PC-9 (cell line): Measurements from ENCODE around the gene CSF3R.

Source experiments
- CTCF ChIP-seq: fragments of 200-600 bp; sonication (generic); conservative IDR thresholded peaks from 2 replicates; pipeline ENCODE4 v1.6.1; 2017; ENCODE audit warnings: mixed run types, antibody characterized with exemption, mild to moderate bottlenecking, moderate library complexity
- EZH2 ChIP-seq: fragments of 200-600 bp; sonication (generic); IDR thresholded peaks from 2 replicates; pipeline ENCODE4 v1.8.0; 2017; ENCODE audit warnings: antibody characterized with exemption, low read depth

DNA sequence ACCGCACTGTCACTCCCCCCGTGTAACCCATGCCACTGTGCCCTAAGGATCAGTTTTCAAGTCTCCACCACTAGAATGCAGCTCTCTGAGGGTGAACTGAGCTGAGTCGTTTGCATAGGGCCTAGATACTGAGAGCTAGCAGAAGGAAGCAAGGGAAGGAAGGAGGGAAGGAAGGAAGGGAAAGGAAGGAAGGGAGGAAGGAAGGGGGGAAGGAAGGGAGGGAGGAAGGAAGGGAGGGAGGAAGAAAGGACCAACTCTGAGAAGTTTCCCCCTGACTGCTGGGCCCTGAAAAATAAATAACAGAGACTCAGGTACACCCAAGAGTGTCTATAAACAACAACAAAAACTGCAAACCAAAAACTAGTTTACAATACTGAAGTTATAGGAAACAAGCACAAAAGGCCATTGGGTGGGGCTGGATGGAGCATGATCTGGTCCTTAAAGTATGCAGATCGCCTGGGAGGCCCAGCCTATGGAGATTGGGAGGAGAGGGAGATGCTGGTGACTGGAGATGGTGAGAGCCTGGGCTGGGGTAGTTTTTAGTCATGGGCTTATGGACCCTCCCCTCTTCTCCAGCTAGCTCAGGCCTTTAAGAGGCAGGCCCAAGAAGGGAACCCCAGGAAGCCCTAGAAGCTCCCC lies 16.9 kb downstream of the CSF3R start:
- TF ChIP-seq CTCF (no peak), EZH2 (no peak)
